KBM-7 (cell line): ENCODE results near the gene NUMBL.

Source experiments
- DNase-seq: peaks from one replicate; pipeline ENCODE4 v3.0.0-alpha.2; 2015
- in situ Hi-C: fragments of 300-500 bp; cut with MboI; formaldehyde crosslinking; loops from 2 replicates; pipeline ENCODE4 v1.14.3; 2020; ENCODE audit warnings: low sequenced_read_pairs, low pct_unique_long_range_greater_than_20kb, mixed read lengths

The NUMBL gene

DNA sequence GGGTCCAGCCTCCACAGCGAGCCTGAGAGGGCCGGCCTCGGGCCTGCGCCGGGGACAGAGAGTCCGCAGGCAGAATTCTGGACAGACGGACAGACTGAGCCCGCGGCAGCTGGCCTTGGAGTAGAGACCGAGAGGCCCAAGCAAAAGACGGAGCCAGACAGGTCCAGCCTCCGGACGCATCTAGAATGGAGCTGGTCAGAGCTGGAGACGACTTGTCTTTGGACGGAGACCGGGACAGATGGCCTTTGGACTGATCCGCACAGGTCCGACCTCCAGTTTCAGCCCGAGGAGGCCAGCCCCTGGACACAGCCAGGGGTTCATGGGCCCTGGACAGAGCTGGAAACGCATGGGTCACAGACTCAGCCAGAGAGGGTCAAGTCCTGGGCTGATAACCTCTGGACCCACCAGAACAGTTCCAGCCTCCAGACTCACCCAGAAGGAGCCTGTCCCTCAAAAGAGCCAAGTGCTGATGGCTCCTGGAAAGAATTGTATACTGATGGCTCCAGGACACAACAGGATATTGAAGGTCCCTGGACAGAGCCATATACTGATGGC lies 27.0 kb upstream of the NUMBL start:
- DNase-seq = peak; percentile 8
- in situ Hi-C loops = no loop called here

DNA sequence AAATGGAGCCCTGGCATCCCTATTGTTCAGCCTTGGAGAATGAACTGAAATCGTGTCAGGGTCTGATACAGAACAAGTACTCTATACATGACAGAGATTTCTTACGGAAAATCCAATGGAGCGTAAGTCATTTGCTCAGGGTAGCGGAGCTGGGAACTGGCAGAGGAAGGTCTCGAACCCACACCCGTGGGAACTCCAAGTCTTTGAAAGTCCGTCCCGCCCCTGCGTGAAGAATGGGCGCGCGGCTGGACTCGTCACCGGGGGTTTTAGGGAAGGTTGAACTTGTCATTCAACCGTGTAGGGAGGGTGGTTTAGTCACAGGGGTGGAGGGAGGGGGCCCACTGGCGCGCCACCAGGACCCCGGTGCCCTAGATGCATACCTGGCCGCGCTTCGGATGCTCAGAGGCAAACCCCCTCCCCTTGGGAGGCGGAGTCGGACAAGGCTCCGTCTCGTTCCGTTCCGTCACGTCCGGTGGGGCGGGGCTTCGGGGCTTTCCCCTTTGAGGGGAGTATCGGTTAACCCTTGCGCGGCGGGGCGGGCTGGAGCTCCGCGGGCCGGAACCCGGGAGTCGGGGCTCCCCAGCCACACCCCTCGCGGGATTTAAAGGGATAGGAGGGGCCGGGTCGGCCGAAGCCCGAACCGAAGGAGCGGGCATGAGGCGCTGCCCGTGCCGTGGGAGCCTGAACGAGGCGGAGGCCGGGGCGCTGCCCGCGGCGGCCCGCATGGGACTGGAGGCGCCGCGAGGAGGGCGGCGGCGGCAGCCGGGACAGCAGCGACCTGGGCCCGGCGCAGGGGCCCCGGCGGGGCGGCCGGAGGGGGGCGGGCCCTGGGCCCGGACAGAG lies 26.3 kb upstream of the NUMBL start, which contains the start of the genes COQ8B and ITPKC:
Gene COQ8B (minus strand): TSS at position 405 of the 843 bp plus-strand sequence. CDS start 2,254 bp downstream, outside the sequence.
Gene ITPKC (plus strand): TSS at position 631 of the 843 bp plus-strand sequence. CDS start 24 bp downstream, at position 655.
- DNase-seq = peak; percentile 95
- in situ Hi-C loops = no loop called here

DNA sequence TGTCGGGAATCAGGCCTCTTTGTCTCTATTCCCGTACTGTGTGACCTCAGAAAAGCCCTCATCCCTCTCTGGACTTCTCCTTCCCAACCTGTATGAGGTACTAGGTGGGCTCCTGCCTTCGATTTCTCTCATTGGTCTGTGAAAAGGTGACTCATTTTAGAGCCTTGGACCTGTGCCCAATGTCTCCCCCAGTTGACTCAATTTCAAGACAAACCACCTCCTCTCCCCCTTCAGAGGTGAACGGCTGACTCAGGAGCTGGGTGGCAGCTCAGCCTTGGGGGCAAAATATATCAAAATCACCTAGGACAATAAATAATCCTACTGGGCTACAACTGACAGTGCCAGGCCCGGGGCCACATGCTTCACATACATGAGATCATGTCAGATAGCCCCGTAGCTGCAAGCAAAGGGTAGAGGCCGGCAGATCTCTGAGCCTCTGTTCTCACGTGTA lies 25.6 kb upstream of the NUMBL start:
- in situ Hi-C loops = no loop called here

DNA sequence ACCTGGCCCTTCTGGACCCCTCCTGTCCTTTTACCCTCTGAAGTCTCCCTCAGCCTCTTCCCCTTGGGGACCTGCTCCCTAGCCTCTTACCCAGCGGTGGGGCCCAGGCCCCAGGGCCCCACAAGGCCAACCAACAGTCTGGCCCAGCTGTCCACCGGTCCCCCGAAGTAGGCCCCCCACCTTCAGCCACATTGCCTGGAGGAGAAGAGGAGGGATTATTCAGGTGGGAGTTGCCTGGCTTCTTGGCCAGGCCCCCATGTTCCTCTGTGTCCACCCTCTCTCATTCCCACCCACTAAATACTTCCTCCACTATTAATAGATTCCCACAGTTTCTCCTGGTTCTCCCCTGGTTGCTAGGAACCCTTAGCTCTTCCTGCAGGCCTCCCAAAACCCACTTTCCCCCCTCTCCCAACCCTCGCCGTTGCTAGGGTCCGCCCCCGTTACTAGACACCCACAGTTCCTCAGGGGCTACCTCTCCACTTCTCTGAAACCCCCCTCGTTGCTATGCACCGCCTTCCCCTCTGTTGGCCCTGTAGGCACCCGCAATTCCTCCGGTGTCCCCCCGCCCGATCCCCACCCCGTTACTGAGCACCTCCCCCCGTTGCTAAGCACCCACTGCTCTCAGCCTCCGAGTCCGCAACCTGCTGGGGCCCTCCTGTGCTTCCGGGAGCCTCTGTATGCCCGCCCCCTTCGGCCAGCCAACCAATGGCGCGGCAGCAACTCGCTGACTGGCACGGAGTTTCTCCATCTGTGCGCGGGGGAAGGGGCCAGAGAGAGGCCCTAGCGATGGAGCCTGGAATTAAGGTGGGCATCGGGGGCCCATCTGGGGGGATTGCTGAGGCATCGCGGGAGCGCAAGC lies 24.2 kb upstream of the NUMBL start:
- DNase-seq = peak; percentile 90
- in situ Hi-C loops = no loop called here

More for the DNA sequence above, 25.6 kb upstream of the NUMBL start:
- DNase-seq = peak; percentile 11

DNA sequence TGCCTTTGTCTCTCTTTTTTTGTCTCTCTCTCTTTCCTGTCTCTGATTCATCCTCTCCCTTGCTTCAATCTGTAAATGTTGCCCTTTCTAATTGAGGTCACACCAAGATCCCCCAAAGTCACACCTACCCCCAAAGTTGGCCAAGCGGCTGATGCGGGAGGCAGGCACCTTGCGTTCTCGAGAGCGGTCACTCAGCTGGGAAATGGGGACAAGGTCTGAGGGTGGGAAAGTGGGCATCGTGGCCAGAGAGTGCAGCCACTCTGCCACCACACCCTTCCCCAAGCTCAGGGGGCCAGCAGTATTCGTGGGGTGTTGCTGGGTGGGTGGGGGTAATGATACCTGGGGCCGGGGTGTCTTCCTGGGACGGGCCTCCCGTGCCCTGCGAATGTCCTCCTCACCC lies 23.5 kb upstream of the NUMBL start:
- DNase-seq = no peak
- in situ Hi-C loops = no loop called here

DNA sequence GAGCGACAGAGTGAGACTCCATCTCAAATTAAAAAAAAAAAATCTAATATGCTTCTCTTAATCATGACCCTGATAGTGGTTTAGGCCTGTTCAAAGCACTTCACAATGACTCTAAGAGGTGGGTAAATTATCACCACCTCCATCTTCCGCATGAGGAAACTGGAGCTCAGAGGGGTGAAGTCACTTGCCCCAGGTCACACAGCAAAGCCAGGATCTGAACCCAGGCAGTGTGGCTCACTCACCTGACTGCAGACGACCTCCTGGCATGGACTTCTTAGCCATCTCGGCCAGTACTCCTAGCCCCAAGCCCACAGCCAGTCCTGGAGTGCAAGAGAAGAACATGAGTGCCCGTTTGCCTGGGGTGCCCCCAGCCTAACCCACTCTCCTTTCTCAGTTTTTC lies 19.4 kb upstream of the NUMBL start:
- in situ Hi-C loops = no loop called here

DNA sequence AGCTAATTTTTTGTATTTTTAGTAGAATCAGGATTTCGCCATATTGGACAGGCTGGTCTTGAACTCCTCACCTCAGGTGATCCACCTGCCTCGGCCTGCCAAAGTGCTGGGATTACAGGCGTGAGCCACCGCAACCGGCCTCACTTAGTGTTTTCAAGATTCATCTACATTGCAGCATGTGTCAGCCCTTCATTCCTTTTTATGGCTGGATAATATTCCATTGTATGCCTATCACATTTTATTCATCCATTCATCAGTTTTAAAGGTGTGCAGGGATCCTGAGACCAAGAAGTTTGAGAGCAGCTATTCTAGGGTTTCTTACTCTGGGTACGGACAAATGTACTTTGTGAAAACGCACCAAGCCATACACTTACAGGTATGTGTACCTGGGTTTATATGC lies 17.2 kb upstream of the NUMBL start:
- in situ Hi-C loops = no loop called here
- no peak for DNase-seq

More for the DNA sequence above, 19.4 kb upstream of the NUMBL start:
- DNase-seq = no peak

DNA sequence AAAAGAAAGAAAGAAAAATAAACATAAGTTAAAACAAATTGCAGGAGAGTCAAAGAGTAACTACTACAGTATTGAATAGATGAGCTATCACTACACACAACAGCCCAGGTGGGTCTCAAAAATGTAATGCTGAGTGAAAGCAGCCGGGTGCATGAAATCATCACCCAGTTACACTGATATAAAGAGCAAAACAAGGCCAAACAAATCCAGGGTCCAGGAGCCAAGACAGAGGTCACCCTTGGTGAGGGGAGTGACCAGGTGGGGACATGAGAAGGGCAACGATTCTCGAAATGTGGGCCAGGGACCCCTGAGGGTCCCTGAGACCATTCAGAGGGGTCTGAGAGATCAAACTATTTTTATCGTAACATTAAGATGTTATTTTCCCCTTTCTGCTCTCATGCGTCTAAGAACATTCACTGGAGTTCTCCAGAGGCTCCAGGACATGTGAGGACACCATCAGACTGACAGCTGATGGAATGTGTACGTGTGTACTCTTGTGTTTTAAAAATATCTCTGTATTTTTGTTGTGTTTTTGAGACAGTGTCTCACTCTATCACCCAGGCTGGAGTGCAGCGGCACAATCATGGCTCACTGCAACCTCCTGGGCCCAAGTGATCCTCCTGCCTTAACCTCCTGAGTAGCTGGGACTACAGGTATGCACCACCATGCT lies 15.6 kb upstream of the NUMBL start:
- in situ Hi-C loops = no loop called here
- DNase-seq = no peak

DNA sequence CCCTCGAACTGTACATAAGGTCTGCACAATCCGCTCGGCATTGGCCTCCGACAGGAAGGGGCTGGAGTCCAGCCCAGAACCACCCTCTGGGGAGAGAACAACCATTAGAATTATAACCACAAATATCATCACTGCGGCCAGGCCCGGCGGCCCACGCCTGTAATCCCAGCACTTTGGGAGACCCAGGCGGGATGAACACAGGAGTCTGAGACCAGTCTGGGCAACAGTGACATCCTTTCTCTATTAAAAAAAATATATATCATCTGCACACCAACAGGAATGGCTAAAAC lies 14.9 kb upstream of the NUMBL start:
- in situ Hi-C loops = no loop called here
- no peak for DNase-seq

DNA sequence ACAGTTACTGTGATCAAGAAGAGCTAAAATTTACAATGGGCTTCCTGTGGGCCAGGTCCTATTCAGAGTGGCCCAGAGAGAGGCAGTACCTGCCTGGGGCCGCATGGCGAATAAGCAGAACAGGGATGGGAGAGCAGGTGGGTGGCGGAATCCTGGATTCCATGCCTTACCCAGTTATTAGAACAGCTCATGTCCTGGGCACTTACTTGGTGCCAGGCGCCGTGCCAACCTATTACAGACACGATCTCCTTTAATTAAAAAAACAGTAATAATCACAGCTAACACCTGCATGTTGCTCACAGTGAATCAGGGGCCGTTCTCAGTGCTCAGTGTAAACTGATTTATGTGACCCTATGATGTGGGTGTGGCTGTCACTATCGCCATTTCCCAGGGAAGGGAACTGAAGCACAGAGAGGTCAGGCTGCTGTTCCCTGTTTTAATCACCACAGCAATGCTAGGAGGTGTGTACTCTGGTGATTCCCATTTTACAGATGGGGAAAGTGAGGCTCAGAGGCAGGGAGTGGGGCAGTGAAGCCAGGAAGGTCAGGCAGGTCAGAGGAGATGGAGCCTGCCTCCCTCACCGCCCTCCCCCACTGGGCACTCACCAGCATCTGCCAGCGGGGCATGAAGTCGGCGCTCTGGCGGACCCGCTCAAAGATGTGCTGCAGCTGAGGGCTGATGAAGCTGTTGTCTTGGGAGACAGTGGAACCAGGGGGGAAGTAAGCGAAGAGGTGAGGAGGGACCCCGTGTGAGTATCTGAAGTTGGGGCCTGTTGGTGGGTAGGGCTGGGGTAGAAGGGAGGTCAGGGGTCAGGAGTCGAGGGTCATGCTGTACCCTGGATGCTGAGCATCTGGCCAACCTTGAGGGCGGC lies 14.3 kb upstream of the NUMBL start:
- DNase-seq = no peak
- in situ Hi-C loops = no loop called here

DNA sequence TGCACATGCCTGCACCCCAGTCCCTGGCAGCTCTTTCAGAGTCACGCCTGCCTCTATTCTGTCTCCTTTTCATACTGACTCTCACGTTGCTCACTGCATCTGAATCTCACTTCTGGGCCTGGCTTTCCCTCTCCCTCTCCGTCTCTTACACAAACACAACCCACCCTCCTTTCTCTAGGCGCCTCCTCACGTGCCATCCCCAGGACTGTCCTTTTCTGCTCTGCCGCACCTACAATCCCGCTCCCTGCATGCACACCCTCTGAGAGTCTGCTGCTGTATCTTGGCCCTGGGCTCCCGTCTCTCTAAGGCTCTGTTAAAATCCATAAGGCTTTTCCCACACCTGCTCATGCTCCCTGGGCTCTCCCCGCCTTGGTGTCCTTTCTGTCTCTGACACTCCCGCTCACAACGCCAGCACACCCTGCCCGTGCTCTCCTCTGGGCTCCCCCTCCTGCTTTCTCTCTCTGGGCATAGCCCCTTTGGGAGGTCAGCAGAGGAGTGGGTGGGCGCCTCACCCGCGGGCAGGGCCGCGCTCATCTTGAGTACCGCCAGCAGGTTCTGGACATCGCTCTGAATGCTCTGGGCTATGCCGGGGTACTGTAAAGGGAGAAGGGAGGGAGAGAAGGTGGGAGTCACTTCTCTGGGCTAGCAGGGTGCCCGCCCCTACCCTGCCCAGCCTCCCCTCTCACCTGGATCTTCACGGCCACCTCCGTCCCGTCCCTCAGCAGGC lies 12.7 kb upstream of the NUMBL start:
- in situ Hi-C loops = no loop called here
- DNase-seq = no peak

DNA sequence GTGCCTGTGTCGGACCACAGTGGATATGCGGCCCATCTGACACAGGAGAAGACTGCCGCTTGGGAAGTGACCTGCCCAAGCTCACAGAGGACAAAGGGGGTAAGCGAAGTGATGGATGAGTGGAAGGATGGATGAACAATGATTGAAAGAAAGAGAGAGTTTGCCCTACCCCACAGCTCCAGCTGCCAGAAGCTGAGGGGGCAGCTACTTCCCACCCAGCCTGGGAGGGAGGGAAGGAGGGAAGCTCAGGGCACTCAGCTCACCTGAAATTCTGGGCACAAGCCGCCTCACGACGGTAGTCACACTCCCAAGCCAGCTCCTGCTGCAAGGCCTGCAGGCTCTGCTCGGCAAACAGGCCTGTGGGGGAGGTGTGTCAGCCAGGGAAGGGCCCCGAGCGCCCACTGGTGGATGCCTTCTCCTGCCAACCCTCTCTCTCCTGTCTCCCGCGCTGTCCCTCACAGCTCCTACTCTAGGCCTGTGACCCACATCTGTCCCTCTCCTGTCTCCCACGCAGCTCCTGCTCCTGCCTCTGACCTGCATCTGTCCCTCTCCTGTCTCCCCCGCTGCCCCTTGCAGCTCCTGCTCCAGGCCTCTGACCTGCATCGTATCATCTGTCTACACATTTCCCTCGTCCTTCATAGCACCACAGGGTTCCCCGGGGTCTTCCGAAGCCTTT lies 12.0 kb upstream of the NUMBL start:
- in situ Hi-C loops = no loop called here
- peak; percentile 64 for DNase-seq

DNA sequence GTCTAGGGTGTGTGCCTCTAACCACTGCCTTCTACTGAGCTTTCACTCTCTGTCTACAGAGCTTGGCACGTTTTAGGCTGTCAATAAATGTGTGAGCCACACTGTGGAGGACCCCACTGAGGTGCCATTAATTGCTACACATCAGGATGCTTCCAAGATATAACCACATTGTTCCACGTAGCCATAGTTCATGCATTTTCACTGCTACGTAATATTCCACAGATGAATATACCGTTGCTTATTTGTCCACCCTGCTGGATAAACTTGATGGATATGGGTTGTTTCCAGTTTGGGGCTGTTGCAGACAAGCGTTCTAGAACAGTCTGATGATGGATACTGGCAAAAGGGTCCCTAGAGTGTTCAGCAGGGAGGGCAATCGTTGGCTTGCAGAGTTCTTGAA lies 11.3 kb upstream of the NUMBL start:
- in situ Hi-C loops = no loop called here
- no peak for DNase-seq

DNA sequence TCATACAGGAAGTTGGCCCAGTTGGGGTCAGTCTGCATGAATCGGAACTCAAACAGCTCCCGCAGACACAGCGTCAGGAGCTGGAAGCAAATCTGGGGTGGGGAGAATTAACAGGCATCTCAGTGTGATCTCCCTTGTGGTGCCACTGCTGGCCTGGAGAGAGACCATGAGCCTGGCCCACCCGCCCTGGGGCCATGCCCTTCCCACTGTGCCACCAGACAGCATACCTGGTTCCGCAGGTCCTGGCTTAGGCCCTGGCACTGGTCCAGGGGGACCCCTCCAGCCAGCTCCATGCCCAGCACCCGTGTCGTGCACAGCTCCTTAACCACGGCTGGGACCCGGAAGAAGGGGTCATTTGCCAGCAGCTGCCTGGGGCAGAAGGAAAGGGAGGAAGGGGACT lies 9.6 kb upstream of the NUMBL start:
- in situ Hi-C loops = no loop called here
- no peak for DNase-seq

DNA sequence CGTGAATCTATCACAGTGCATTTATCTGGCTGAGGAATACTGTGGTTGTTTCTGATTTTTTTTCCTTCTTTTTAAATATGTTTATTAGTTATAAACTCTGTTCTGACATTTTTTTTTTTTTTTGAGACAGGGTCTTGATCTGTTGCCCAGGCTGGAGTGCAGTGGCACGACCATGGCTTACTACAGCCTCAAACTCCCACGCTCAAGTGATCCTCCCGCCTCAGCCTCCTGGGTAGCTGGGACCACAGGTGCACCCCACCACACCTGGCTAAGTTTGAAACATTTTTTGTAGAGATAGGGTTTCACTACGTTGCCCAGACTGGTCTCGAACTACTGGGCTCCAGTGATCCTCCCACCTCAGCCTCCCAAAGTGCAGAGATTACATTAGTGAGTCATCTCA lies 6.6 kb upstream of the NUMBL start:
- DNase-seq = no peak
- in situ Hi-C loops = loop anchor here (25.0 kb wide), 1 partner anchor 440 kb away; no protein-coding TSS in a partner anchor

DNA sequence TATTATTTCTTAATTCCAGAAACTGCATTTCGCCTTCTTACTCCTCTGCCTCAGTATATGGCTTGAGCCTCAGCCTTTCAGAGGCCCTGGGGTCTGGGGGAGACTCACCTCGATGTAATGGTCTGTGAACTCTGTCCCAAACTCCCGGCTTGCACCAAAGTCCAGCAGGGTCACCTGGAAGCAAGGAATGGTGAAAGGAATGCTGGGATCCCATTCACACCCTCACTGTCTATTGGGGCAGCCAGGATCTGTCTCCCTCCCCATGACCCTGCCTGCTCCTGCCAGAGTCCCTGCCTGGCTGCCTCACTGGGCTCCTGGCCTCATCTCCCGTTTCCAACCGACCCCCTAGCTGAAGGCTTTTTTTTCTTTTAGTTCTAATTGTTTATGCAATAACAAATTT lies 5.4 kb upstream of the NUMBL start:
- in situ Hi-C loops = loop anchor here (25.0 kb wide), 1 partner anchor 441 kb away; no protein-coding TSS in a partner anchor
- no peak for DNase-seq

DNA sequence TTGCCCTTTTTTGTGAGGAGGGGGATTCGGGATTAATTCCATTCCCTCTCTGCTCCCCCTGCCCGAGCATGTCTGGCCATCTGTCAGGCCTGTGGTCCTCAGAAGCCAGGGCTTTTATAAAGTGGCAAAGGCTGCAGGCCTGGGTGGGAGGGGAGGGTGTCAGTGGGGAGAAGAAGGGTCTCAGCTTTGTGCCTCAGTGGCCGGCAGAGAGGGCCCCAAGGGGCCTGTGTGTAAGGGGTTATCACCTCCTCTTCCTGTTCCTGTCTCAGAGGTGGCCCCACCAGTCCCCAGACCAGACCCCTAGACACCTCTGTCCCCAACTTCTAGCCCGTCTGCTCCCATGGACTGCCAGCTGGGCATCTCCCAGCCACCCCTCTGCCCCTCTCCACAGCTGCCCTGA lies 3.4 kb upstream of the NUMBL start:
- DNase-seq = no peak
- in situ Hi-C loops = loop anchor here (25.0 kb wide), 1 partner anchor 443 kb away; no protein-coding TSS in a partner anchor
